Activated T-cell treated with anti-CD3 and anti-CD28 coated beads, Interleukin-2, amount 50 U/mL, for 24 hours (primary cell): ENCODE data around the gene FASN.

ENCODE experiments used
- DNase-seq: peaks from one replicate; pipeline ENCODE4 v3.0.0-alpha.2; 2020
- H3K27ac Mint-ChIP-seq: 2 replicates; pipeline ENCODE4 v1.8.0; 2020; ENCODE audit warnings: mild to moderate bottlenecking, mixed read lengths
- H3K27me3 Mint-ChIP-seq: 2 replicates; pipeline ENCODE4 v1.8.0; 2020; ENCODE audit warnings: mixed read lengths
- H3K36me3 Mint-ChIP-seq: 2 replicates; pipeline ENCODE4 v1.8.0; 2020; ENCODE audit warnings: low read depth, mixed read lengths
- H3K4me1 Mint-ChIP-seq: 2 replicates; pipeline ENCODE4 v1.8.0; 2020; ENCODE audit warnings: low read depth, mixed read lengths
- H3K4me3 Mint-ChIP-seq: 2 replicates; pipeline ENCODE4 v1.8.0; 2020; ENCODE audit warnings: mild to moderate bottlenecking, moderate library complexity, mixed read lengths
- H3K9me3 Mint-ChIP-seq: 2 replicates; pipeline ENCODE4 v1.8.0; 2020; ENCODE audit warnings: mixed read lengths

The FASN gene

GRCh38 chr17:82035488-82035887 lies 62.5 kb downstream of the FASN start:
- Mint-ChIP-seq H3K27me3 (no peaks in the 10 kb centered on the region), H3K27ac (no peak overlapping the region), H3K4me3 (peak overlapping the region; percentile 83), H3K4me1 (peaks cover 30% of the 10 kb centered on the region), H3K36me3 (peaks cover 22% of the 10 kb centered on the region), H3K9me3 (no peaks in the 10 kb centered on the region)
- no peak for DNase-seq

- no peaks in the 10 kb centered on the region for H3K9me3 Mint-ChIP-seq
- no peak overlapping the region for H3K27ac Mint-ChIP-seq
- no peaks in the 10 kb centered on the region for H3K27me3 Mint-ChIP-seq
- H3K36me3 Mint-ChIP-seq, result peaks cover 25% of the 10 kb centered on the region
- H3K4me1 Mint-ChIP-seq, result peaks cover 36% of the 10 kb centered on the region
- no peak for DNase-seq
- H3K4me3 Mint-ChIP-seq, result no peak overlapping the region
These were observed 63.5 kb downstream of the FASN start for GRCh38 chr17:82034371-82035011.

- no peaks in the 10 kb centered on the region for H3K27me3 Mint-ChIP-seq
- peaks cover 31% of the 10 kb centered on the region for H3K36me3 Mint-ChIP-seq
- H3K27ac Mint-ChIP-seq, result no peak overlapping the region
- no peak overlapping the region for H3K4me3 Mint-ChIP-seq
- H3K4me1 Mint-ChIP-seq, result peaks cover 33% of the 10 kb centered on the region
- no peak for DNase-seq
- no peaks in the 10 kb centered on the region for H3K9me3 Mint-ChIP-seq
These were observed 64.5 kb downstream of the FASN start for GRCh38 chr17:82033359-82034085.

GRCh38 chr17:82031885-82032627 lies 66.0 kb downstream of the FASN start:
- no peaks in the 10 kb centered on the region for H3K27me3 Mint-ChIP-seq
- no peak overlapping the region for H3K27ac Mint-ChIP-seq
- peaks cover 26% of the 10 kb centered on the region for H3K4me1 Mint-ChIP-seq
- H3K9me3 Mint-ChIP-seq, result no peaks in the 10 kb centered on the region
- peaks cover 41% of the 10 kb centered on the region for H3K36me3 Mint-ChIP-seq
- peak; percentile 66 for DNase-seq
- H3K4me3 Mint-ChIP-seq, result peak overlapping the region; percentile 68

- Mint-ChIP-seq H3K36me3 (peaks cover 40% of the 10 kb centered on the region), H3K4me3 (peak within 1 kb of the TSS; percentile 74)
These were observed 66.6 kb downstream of the FASN start, which contains the start of gene RAC3 for GRCh38 chr17:82031303-82031884. Gene RAC3, plus strand, starts transcription at chr17:82031678. Its CDS starts 84 bp downstream, at chr17:82031762.

GRCh38 chr17:82030470-82031302 lies 67.3 kb downstream of the FASN start:
- DNase-seq, result peak; percentile 87
- H3K36me3 Mint-ChIP-seq, result peaks cover 42% of the 10 kb centered on the region
- H3K27me3 Mint-ChIP-seq, result no peaks in the 10 kb centered on the region
- peak overlapping the region; percentile 74 for H3K27ac Mint-ChIP-seq
- H3K4me3 Mint-ChIP-seq, result peak overlapping the region; percentile 74
- H3K9me3 Mint-ChIP-seq, result no peaks in the 10 kb centered on the region
- H3K4me1 Mint-ChIP-seq, result peaks cover 18% of the 10 kb centered on the region

More at GRCh38 chr17:82031303-82031884, 66.6 kb downstream of the FASN start, which contains the start of gene RAC3:
- peak within 1 kb of the TSS; percentile 74 for H3K27ac Mint-ChIP-seq
- H3K9me3 Mint-ChIP-seq, result no peaks in the 10 kb centered on the region
- DNase-seq, result peak; percentile 54
- peaks cover 24% of the 10 kb centered on the region for H3K4me1 Mint-ChIP-seq
- no peaks in the 10 kb centered on the region for H3K27me3 Mint-ChIP-seq

- Mint-ChIP-seq H3K27me3 (no peaks in the 10 kb centered on the region), H3K4me1 (peaks cover 11% of the 10 kb centered on the region), H3K36me3 (peaks cover 38% of the 10 kb centered on the region), H3K9me3 (no peaks in the 10 kb centered on the region), H3K4me3 (no peak overlapping the region), H3K27ac (no peak overlapping the region)
- DNase-seq, result no peak
These were observed 68.0 kb downstream of the FASN start for GRCh38 chr17:82029990-82030469.

GRCh38 chr17:82029391-82029790 lies 68.6 kb downstream of the FASN start:
- Mint-ChIP-seq H3K4me3 (no peak overlapping the region), H3K9me3 (no peaks in the 10 kb centered on the region), H3K27me3 (no peaks in the 10 kb centered on the region), H3K4me1 (peaks cover 11% of the 10 kb centered on the region), H3K27ac (peak overlapping the region; percentile 16), H3K36me3 (peaks cover 34% of the 10 kb centered on the region)
- no peak for DNase-seq

- H3K4me1 Mint-ChIP-seq, result peaks cover 15% of the 10 kb centered on the region
- peaks cover 33% of the 10 kb centered on the region for H3K36me3 Mint-ChIP-seq
- no peaks in the 10 kb centered on the region for H3K27me3 Mint-ChIP-seq
- DNase-seq, result no peak
- H3K27ac Mint-ChIP-seq, result no peak overlapping the region
- no peak overlapping the region for H3K4me3 Mint-ChIP-seq
- H3K9me3 Mint-ChIP-seq, result no peaks in the 10 kb centered on the region
These were observed 69.1 kb downstream of the FASN start for GRCh38 chr17:82028966-82029365.
